HTERT RPE-1 (cell line): ENCODE results near the gene DTNBP1.

Experiments
- in situ Hi-C: fragments of 300-500 bp; cut with MboI; formaldehyde crosslinking; loops from 4 replicates; pipeline ENCODE4 v1.14.3; 2020; ENCODE audit warnings: low sequenced_read_pairs

Gene DTNBP1

DNA sequence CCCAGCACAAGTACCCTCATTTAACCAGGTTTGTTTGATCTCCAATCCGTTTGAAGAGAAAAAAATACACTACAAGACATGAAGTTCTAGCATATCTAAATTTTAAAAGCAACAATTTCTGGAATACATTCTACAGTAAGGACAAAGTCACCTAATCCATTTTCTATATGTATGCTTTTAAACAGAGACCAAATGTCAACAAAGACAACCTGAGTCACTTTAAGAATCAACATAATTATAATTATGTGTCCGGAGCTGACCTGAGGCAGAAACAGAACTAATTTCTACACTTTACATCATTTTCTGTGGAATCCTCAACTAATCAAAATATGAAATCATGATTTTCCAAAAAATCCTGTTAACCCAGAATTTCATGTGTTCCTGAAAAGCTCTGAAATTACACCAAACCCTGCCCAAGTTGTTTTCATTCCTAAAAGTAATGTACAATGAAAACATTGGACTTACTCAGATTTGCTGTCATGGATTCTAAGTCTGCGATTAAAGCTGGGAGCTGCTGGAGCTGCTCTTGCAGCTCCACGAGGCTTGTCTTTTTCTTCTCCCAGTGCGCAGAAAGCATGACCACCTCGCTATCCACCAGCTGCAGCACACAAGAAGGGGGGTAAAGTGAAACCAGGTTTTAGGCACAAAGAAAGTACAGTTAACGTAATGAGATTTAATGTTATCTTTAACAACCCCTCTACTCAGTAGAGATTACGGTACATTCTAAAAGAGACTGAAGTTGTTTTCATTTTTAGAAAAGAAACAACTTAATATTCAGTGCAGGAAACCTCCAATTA lies 35.8 kb downstream of the DTNBP1 start:
- in situ Hi-C loops = no loop called here

DNA sequence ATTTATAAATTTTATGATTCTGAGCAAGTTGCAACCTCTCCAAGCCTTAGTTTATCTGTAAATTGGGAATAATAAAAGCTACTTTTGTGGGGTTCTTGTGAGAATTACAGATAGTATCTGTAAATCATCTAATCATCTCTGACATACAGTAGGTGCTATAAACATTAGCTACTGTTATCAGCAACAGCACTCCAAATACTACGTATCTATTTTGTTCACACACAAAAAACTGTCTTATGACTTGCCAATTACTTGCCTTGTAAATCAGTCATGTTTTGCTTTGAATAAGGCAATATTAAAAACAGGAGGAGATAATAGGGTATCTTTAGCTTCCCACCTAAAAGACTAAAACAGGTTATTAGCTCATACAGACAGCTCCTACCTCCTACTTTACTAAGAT lies 36.7 kb downstream of the DTNBP1 start:
- in situ Hi-C loops = no loop called here

DNA sequence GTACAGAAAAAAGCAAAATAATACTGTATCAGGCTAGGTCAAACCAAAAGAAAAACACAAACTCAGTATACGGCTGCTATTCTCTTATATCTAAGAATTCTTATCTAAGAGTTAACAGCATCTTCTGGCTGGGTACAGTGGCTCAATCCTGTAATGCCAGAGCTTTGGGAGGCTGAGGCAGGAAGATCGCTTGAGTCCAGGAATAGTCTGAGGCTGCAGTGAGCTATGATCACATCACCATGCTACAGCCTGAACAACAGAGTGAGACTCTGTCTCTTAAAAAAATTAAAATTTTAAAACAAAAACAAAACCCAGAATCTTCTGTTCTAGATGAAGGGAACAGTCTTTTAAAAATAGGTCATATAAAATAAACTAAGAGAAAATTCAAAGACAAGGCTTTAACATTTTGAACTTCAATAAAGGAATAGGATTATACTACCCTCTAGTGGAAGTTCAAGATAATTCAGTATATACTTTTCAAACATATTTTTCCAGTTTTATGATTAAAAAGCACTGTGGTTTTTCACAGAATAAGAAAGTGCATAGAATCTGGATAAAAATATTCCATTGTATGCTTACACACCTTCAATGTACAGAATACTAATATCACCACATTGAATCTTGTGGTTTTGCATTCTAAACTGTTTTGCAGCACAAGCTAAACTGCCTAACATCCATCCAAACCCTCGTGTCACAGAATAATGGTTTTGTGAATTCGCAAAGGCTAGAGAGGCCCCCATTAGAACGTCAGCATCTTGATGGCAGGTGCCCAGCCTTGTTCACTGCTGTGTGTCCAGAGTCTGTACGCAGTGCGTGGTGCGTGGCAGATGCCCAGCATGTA lies 39.3 kb downstream of the DTNBP1 start:
- in situ Hi-C loops = no loop called here

DNA sequence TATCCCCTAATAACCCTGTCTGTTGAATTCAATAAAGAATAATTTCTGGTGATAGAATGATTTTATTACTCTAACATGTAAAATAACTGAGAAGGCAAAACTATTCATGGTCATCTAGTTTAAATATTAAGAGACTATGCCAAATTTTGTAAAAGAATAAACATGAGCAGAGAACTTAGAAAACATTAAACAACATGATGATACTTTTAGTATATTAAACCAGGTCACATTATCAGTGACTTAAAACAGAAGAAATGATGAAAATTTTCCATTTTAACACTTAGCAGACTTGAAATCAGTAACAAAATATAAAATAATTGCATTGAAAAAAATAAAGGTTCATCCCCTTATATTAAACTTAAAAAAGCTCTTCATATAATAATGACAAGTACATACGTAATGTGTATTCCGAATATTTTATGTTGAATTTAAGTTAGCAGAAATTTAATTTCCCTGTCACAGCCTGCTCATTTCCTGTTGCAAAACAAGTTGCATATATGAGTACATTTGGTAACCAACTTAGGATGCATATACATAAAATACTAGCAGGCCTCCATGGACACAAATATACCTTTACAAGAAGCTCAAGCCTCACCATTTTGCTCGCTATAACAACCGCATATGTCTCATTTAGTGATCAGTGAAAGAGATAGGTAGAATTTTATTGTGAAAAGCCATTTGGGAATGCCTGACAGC lies 40.6 kb downstream of the DTNBP1 start:
- in situ Hi-C loops = no loop called here

DNA sequence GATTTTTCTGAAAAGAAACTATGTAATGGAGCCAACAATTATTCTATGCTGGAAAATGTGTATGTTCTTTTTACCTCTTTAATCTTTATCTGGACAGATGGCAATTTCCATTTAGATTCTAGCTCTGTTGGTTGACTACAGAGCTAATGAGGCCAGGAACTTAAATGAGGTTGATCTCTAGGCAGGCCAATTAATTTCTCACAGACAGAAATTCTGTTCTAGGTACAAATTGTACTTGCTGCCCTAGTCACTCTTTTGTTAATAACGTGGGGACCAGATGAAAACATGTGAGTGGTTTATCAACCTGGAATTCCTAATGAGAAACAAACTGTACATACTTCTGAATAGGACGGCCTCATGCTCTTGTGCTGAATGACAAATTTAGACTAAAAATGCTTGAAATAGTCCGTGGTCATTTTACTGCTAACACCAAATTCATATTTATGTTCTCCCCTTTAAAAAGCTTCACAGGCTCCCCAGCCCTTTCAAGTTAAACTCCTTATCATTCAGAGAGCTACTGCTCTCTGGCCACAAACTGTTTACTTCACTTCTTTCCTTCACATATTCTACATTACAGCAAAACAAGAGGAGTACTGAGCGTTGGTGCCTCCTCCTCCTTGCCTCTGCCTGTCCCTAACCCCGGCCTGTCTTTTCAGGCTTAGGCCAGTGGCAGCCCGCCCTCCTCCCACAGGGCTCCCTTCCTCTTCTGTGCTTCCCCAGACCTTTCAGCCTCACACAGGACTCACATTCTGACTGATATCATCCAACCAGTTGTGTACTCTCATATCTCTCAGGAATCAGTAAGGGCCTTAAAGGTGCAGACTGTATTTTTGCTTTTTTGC lies 41.4 kb downstream of the DTNBP1 start:
- in situ Hi-C loops = no loop called here

DNA sequence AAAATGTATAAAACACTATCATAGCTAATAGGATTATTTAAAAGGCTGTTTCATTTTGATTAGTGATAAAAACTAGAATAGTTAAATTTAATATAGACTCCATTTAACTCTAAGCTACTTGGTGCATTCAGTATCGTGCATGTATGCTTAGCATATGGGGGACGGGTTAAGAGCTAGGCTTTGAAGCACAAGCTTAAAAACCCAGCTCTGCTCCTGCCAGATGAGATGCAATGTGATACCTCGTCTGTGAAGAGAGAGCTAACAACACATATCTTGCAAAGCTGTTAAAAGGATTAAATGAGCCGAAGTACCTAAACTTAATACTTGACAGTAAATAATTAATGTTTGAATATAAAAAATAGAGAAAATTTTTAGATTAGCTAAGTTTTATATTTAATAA lies 42.2 kb downstream of the DTNBP1 start:
- in situ Hi-C loops = no loop called here

DNA sequence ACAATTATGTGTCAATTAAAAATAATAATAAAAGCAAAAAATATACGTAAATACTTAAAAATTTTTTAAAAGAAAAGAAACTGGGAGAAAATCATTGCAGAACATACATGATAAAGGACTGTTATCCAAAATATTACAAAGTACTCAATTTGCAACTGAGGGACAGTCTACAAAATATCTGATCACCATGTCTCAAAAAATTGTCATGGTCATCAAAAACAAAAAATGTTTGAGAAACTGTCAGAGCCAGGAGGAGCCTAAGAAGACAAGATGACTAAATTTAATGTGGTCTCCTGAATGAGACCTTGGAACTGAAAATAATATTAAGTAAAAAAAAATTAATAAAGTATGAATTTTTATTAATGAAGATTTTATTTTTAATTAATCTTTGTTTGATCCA lies 43.5 kb downstream of the DTNBP1 start:
- in situ Hi-C loops = no loop called here

DNA sequence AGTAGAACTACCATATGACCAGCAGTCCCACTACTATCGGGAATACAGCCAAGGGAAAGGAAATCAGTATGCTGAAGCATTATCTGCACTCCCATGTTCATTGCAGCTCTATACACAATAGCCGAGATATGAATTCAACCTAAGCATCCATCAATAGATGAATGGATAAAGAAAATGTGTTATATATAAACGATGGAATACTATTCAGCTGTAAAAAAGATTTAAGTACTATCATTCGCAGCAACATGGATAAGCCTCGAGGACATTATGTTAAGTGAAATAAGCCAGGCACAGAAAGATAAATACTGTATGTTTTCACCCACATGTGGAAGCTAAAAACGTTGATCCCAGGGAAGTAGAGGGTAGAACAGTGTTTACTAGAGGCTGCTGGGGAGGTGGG lies 44.1 kb downstream of the DTNBP1 start:
- in situ Hi-C loops = no loop called here

DNA sequence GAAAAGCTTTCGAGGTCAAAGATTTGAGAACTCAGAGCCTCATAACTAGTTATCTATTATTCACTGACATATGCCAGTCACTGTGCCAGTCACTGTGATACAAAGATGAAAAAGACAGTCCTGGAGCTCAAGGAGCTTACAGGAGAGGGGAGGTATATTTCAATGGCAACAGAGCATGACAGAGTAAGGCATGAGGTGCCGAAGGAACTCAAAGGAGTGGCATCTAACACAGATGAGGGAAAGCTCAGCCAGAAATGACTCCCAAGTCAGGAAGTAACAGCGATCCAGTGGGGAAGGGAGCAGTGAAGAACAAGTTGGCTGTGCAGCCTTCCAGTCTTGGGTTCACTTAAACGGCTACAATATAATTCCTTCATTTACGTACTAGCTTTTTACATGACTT lies 46.6 kb downstream of the DTNBP1 start:
- in situ Hi-C loops = no loop called here

DNA sequence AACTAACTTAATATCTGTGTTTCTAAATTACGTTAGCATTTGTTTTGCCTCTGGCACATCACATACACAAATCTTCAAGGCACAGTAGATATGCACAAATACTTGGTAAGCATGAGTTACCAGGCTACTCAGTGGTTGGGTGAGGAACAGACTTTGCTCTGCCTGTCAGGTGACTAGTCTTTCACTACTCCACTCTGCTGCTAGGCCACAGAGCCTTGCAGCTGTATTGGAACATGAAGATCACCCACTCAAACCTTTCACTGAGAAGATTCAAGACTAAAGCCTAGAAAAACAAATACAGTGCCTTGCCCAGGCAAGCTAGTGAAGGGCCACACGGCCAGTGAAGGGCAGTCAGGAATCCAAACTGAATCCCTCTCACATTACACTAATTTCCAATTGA lies 47.0 kb downstream of the DTNBP1 start:
- in situ Hi-C loops = no loop called here

DNA sequence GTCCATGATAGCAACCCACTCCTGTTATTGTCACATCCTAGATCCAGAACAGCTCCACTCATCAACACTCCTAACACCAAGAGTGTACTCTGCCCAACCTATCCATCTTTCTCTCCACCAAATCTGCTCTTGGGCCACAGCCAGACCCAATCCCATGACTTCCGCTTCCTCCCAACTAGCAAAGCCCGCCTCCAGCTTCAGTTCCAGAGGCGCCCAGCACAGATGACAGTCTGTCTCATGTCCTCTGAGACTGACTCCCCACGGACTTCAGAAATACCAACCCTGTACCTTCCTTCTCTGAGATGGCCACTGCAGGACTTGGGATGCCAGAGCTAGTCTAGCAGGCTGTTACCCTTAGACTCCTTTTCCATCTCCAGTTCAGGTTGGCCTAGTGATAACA lies 48.6 kb downstream of the DTNBP1 start:
- in situ Hi-C loops = no loop called here

DNA sequence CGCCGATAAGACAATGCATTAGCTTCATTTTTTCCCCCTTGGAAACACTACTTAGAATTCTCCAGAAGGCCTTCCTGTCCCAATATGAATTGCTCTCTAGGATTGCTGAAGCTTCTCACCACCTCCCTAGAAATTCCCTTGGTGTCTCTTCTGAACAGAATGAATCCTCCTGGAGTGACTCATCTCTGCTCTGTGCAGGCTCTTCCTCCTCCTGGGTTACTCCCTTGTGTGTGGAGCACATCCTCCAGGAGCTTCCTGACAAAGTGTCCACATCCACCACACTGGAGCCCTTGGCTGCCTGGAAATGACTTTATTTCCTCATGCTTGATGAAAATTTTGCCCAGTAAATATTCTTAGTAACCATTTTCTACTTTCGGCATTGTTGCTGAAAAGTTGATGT lies 54.4 kb downstream of the DTNBP1 start:
- in situ Hi-C loops = no loop called here

DNA sequence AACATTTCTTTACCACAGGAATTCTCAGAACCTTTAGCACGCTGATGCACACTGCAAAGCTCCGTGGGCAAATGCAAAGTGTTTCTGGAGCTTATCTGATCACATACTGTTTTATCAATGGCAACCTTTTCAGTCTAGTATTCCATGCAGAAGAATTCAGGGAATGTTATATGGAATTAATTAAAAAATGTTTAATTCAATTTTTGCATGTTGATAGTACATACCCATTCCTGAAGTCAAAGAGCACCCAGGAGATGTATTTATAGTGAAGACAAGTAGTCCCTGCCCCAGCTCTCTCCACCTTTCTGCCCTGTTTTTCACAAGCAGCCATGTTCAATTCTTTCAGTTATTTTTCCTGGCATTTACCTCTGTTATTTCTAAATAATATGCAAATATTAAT lies 55.2 kb downstream of the DTNBP1 start:
- in situ Hi-C loops = no loop called here

DNA sequence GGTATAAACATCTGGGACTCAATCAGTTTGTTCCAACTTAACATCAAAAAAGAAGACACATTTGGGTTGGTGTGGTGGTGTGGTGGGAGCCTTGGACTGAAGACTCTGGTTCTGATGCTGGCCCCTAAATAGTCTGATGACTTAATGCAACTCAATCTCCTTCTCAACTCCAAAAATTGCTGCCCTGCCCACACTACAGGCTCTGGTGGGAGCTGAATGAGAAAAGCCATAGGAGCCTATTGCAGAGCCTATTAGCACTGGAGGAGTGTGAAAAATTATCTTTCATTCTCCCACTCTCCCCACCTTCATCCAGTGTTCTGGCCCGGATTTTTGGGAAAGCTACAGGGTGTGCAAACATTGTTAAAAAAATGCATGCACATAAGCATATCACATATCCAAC lies 56.5 kb downstream of the DTNBP1 start:
- in situ Hi-C loops = no loop called here

DNA sequence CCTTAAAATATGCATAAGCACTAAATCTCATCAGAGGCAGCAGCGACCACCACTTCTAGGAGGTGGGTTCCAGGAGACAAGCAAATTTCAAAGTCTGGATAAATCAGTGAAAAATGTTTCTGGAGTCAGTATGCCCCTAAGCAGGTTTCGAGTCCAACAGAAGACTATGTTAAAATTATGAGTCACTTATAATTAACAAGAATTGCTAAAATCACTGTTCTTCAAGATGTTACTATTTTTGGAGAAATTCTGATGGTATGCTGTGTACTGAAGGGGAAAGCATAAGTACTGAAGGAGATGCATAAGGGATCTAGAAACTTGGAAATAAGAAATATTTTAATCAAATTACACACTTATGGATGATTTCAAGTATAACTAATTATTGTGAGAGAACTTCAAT lies 58.0 kb downstream of the DTNBP1 start:
- in situ Hi-C loops = no loop called here

DNA sequence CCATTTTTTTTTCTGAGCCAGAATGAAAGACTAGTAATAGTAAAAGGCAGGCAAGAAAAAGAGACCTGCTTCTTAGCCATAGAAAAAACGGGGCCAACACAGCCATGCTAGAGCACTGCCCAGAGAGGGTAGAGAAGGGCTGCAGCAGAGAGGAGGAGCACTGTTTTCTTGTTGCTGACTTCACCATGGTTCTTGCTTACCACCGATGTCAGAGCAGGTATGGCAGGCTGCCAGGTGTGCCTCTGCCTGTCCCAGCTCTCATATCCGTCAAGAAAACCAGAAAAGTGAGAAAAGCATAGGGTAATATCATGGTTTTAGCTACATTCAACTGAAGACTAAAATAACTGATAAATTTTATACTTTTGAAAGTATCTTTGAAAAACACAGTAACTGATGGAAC lies 60.7 kb downstream of the DTNBP1 start:
- in situ Hi-C loops = no loop called here

DNA sequence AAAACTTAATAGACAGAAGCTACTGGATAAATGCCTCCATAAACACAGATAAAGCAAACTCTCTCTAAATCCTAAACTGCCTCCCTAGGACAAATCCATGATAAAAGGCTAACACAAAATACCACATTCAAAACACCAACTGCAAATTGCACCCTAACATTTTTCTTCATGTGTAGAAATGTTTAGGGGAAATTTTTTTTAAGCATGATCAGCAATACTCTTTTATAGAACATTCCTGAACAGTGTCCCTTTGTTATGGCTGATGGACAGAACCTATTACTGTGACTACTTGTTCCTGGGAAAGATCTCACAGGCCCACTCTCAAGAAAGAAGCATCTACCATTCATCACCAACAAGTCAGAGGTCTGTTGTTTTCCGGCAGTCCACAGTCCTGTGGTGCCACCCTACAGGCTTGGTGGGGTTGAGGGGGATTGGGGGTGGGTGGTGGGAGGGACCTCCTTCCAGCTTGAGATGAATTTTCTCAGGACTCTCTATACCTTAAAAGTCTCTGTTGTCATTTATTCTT lies 64.5 kb downstream of the DTNBP1 start:
- in situ Hi-C loops = no loop called here

DNA sequence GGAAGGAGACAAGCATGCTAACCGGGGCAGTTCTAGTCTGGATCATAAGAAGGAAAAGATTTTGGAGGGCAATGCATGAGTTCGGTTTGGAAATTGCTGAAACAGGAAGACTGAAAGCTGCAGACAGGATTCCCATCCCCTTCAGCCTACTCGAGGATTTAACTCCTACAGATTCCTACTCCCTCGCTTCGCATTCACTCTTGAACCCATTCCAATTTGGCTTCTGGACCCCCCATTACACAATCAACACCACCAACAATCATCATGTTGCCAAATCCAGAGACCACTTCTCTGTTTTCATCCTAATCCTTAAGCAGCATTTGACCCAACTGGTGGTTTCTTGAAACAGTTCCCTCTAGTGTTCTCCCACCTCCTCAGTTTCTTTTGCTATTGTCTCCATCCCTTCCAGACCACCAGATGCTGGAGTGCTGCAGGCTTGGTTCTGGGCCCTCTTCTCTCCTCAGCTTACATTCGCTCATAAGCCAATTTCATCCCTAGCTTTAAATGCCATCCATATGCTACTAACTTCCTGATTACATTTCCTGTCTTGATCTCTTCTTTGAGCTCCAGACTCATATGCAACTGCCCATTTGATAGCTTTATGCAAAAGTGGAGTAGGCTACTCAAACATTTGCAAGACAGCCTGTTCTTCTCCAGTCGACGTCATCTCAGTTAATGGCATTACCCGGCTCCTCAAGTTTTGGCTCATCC lies 66.5 kb downstream of the DTNBP1 start:
- in situ Hi-C loops = no loop called here

DNA sequence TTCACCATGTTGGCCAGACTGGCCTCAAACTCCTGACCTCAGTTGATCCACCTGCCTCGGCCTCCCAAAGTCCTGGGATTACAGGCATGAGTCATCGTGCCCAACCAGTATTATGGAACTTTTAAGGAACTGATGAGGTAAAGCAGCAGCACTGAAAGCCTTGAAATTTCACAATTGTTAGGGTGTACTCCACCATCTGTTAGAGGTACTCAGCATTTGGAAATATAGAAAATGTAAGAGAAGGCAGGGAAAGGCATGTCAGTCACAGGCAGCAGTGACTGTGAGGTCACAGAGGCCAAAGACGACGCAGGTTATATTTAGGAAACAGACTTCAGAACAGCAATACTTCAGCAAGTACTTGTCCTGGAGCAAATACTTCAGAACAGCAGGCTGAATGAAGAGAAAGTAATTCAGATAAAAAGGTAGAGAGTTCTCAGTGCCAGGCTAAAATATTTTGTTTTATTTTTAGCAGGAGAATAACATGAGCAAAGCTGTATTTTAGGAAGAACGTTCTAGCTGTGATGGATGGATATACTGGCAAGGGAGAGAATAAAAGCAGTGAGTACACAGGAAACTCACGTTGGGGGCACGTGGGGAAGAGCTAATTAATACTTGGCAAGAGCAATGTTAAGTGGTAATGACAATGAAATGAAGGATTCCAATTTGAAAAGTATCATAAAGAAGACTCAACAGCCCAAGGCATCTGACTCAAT lies 67.2 kb downstream of the DTNBP1 start:
- in situ Hi-C loops = no loop called here
